Neural cell (in vitro differentiated cells): ENCODE measurements around the gene PRSS50.

Source experiments
- EZH2 ChIP-seq: fragments of 200-600, 300-800 bp; shearing (Covaris generic), sonication (generic); IDR thresholded peaks from 2 replicates; pipeline ENCODE4 v1.6.1; 2014; ENCODE audit warnings: antibody characterized with exemption, low read length, borderline replicate concordance, mild to moderate bottlenecking; ENCODE audit not compliant: insufficient read depth, poor library complexity, severe bottlenecking
- MXI1 ChIP-seq: fragments of 450-650 bp; conservative IDR thresholded peaks from 2 replicates; pipeline ENCODE4 v1.6.1; 2014; ENCODE audit warnings: antibody characterized with exemption, mild to moderate bottlenecking; ENCODE audit not compliant: poor library complexity, severe bottlenecking
- POLR2AphosphoS5 ChIP-seq: IDR thresholded peaks from 2 replicates; pipeline ENCODE4 v1.6.1; 2012
- RAD21 ChIP-seq: fragments of 450-650 bp; conservative IDR thresholded peaks from 2 replicates; pipeline ENCODE4 v1.6.1; 2014; ENCODE audit warnings: antibody characterized with exemption, mild to moderate bottlenecking, moderate library complexity
- REST ChIP-seq: IDR thresholded peaks from 2 replicates; pipeline ENCODE4 v1.6.1; 2012; ENCODE audit warnings: borderline replicate concordance
- SMC3 ChIP-seq: fragments of 450-650 bp; conservative IDR thresholded peaks from 2 replicates; pipeline ENCODE4 v1.6.1; 2014; ENCODE audit warnings: antibody characterized with exemption, mild to moderate bottlenecking, moderate library complexity; ENCODE audit not compliant: poor library complexity
- TAF1 ChIP-seq: IDR thresholded peaks from 2 replicates; pipeline ENCODE4 v1.6.1; 2012; ENCODE audit warnings: low read depth
- TF ChIP-seq, protein P1 (sequence below): fragments of 450-650 bp; IDR thresholded peaks from 2 replicates; pipeline ENCODE4 v1.5.1; 2014; ENCODE audit warnings: antibody characterized with exemption, mild to moderate bottlenecking, moderate library complexity; ENCODE audit not compliant: poor library complexity, severe bottlenecking

DNA sequence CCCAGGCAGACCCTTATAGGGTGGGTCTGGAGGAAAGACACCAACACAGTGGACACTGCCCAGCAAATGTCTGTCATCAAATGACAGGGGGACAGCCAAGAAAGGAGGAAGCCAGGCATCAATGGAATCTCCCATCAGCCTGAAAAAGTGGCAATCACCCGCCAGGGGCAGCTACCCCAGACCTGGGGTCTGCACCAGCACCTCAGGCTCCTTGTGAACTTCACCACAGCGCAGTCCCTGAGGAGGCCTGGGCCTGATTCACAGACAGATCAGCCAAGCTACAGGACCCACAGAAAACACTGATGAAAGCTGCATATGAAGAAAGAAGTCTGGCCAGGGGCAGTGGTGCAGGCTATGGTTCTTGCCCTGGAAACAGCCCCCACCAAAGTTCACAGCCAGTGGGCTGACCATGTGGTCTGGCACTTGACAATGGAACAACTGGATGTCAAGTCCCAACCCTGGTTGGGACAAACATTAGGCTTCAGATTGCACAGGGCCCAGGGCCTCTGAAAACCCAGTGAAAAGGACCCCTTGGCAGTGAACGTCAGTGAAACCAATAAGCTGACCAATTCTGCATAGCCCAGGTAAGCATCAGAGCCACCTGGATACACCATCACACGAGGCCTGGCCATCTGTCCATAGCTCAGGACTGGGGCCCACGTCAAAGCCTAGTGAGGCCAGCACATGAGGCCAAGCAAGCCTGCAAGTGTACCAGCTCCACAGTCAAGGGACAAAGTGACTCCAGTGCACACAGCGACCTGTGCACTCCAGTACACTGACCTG, 53.3 kb downstream of the PRSS50 start:
- TF ChIP-seq MXI1, result no peak
- TF ChIP-seq, protein P1, sequence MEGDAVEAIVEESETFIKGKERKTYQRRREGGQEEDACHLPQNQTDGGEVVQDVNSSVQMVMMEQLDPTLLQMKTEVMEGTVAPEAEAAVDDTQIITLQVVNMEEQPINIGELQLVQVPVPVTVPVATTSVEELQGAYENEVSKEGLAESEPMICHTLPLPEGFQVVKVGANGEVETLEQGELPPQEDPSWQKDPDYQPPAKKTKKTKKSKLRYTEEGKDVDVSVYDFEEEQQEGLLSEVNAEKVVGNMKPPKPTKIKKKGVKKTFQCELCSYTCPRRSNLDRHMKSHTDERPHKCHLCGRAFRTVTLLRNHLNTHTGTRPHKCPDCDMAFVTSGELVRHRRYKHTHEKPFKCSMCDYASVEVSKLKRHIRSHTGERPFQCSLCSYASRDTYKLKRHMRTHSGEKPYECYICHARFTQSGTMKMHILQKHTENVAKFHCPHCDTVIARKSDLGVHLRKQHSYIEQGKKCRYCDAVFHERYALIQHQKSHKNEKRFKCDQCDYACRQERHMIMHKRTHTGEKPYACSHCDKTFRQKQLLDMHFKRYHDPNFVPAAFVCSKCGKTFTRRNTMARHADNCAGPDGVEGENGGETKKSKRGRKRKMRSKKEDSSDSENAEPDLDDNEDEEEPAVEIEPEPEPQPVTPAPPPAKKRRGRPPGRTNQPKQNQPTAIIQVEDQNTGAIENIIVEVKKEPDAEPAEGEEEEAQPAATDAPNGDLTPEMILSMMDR, result no peak
- TF ChIP-seq EZH2, result no peak
- TF ChIP-seq POLR2AphosphoS5, result no peak
- no peak for TF ChIP-seq RAD21
- TF ChIP-seq TAF1, result no peak
- no peak for TF ChIP-seq SMC3
- no peak for TF ChIP-seq REST
